ENCODE data around the gene TCTN3. TPM values are rescaled to one million over a fixed set of nuclear protein-coding genes. Genes with fewer than 3 reads are reported as not detected.

The TCTN3 gene
- total and polyA plus RNA-seq, 2 of the 4 experiments (the other 2 are of a cell fraction), result 26.9 to 35.1 TPM

GRCh38 chr10:95706573-95706972 is 12.8 kb upstream of the TCTN3 start:
- ChIA-PET CTCF (interaction anchor here (1.7 kb wide), 1 partner anchor 13 kb away, joined by 5 read pairs; the partner anchor contains the start of gene TCTN3), POLR2A (ENCODE audit: unreplicated experiment) (no interaction called here)
- no peak overlapping the region for H3K56ac ChIP-seq (ENCODE audit: extremely low read depth, insufficient read depth, low read length)
- H3K14ac ChIP-seq (replicated peaks; ENCODE audit: low read depth, low read length), result no peak overlapping the region
- no peak overlapping the region for H4K91ac ChIP-seq (ENCODE audit: insufficient read depth, low read depth, low read length)
- H3K4me2 ChIP-seq (ENCODE audit: low read depth, low read length), result no peak overlapping the region
- H3K9ac ChIP-seq (ENCODE audit: low read depth, low read length), result no peak overlapping the region
- no peak overlapping the region for H3K27ac ChIP-seq (ENCODE audit: insufficient read depth, low read length)
- H2AK5ac ChIP-seq (ENCODE audit: low read depth, low read length), result no peak overlapping the region
- no peaks in the 10 kb centered on the region for H3K9me3 ChIP-seq (ENCODE audit: control insufficient read depth, insufficient read depth, low read length)
- H2BK120ac ChIP-seq (ENCODE audit: low read depth, low read length), result no peak overlapping the region
- H4K20me1 ChIP-seq (ENCODE audit: insufficient read depth, low read length), result no peaks in the 10 kb centered on the region
- intact Hi-C loops (cut with micrococcal nuclease), result no loop called here
- H4K5ac ChIP-seq (ENCODE audit: low read depth, low read length), result no peak overlapping the region
- H2BK5ac ChIP-seq (ENCODE audit: low read depth, low read length, poor library complexity, severe bottlenecking), result no peak overlapping the region
- 75% methylated on average over 3 of the region's 6 CpGs; no CpG with 5 or more reads in 1 of the 2 experiments for WGBS, 2 experiments (ENCODE audit: extremely low coverage in 2 of 2, insufficient read length in 1 of 2)
- no peak overlapping the region for H2BK20ac ChIP-seq (ENCODE audit: low read depth, low read length)
- DNase-seq (no peak), ATAC-seq (ENCODE audit: low read depth) (no peak)
- H3K18ac ChIP-seq (ENCODE audit: low read depth, low read length), result no peak overlapping the region
- no peak overlapping the region for H2BK15ac ChIP-seq (ENCODE audit: low read depth, low read length)
- dilution Hi-C loops (cut with HindIII; ENCODE audit: low sequenced_read_pairs, unreplicated experiment), result no loop called here
- no peaks in the 10 kb centered on the region for H3K36me3 ChIP-seq (ENCODE audit: control insufficient read depth, insufficient read depth, low read length)
- H3K9me1 ChIP-seq (ENCODE audit: insufficient read depth, low read length), result no peaks in the 10 kb centered on the region
- peaks cover 2% of the 10 kb centered on the region; the same call in 1 of the 2 replicates for H3K4me1 ChIP-seq (ENCODE audit: control insufficient read depth, insufficient read depth, low read length)
- no peak overlapping the region for H2AFZ ChIP-seq (replicated peaks; ENCODE audit: low read length, poor library complexity)
- BruUV-seq (replicated peaks), result no TSS peak
- H3K27me3 ChIP-seq (ENCODE audit: control insufficient read depth, insufficient read depth, low read length), result no peaks in the 10 kb centered on the region
- H2AK9ac ChIP-seq (replicated peaks; ENCODE audit: low read depth, low read length, poor library complexity), result no peak overlapping the region
- TF ChIP-seq RCOR1 (IDR thresholded peaks at IDR 0.05; ENCODE audit: insufficient replicate concordance, low read length) (no peak), RAD21 (IDR thresholded peaks at IDR 0.05; ENCODE audit: low read length) (no peak), ELK1 (IDR thresholded peaks at IDR 0.05; ENCODE audit: borderline replicate concordance, low read depth, low read length) (no peak), RFX5 (IDR thresholded peaks at IDR 0.05; ENCODE audit: low read depth, low read length) (no peak)
- TF ChIP-seq, protein P1, sequence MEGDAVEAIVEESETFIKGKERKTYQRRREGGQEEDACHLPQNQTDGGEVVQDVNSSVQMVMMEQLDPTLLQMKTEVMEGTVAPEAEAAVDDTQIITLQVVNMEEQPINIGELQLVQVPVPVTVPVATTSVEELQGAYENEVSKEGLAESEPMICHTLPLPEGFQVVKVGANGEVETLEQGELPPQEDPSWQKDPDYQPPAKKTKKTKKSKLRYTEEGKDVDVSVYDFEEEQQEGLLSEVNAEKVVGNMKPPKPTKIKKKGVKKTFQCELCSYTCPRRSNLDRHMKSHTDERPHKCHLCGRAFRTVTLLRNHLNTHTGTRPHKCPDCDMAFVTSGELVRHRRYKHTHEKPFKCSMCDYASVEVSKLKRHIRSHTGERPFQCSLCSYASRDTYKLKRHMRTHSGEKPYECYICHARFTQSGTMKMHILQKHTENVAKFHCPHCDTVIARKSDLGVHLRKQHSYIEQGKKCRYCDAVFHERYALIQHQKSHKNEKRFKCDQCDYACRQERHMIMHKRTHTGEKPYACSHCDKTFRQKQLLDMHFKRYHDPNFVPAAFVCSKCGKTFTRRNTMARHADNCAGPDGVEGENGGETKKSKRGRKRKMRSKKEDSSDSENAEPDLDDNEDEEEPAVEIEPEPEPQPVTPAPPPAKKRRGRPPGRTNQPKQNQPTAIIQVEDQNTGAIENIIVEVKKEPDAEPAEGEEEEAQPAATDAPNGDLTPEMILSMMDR (conservative IDR thresholded peaks at IDR 0.05; ENCODE audit: low read depth, low read length), result no peak
- in situ Hi-C loops (cut with MboI; ENCODE audit: low sequenced_read_pairs), result no loop called here
- H3K4me3 ChIP-seq (ENCODE audit: insufficient read depth, low read depth, low read length), result no peak overlapping the region
- no peak overlapping the region for H4K8ac ChIP-seq (ENCODE audit: low read depth in 2 of 2, low read length in 2 of 2)
- H3K4ac ChIP-seq (ENCODE audit: low read depth, low read length), result no peak overlapping the region
- H3K23ac ChIP-seq (ENCODE audit: low read depth, low read length), result no peak overlapping the region
- H3K79me1 ChIP-seq (ENCODE audit: low read depth in 1 of 2, low read length in 2 of 2), result no peaks in the 10 kb centered on the region
